NCI-H526 treated with DMSO at 0.1 percent for 48 hours (cell line): Measurements from ENCODE around the gene EIF3I.

Experiments used
- DNase-seq: peaks from one replicate; lab custom pipeline; 2025; lab: John Stamatoyannopoulos, UW

Gene EIF3I

DNA sequence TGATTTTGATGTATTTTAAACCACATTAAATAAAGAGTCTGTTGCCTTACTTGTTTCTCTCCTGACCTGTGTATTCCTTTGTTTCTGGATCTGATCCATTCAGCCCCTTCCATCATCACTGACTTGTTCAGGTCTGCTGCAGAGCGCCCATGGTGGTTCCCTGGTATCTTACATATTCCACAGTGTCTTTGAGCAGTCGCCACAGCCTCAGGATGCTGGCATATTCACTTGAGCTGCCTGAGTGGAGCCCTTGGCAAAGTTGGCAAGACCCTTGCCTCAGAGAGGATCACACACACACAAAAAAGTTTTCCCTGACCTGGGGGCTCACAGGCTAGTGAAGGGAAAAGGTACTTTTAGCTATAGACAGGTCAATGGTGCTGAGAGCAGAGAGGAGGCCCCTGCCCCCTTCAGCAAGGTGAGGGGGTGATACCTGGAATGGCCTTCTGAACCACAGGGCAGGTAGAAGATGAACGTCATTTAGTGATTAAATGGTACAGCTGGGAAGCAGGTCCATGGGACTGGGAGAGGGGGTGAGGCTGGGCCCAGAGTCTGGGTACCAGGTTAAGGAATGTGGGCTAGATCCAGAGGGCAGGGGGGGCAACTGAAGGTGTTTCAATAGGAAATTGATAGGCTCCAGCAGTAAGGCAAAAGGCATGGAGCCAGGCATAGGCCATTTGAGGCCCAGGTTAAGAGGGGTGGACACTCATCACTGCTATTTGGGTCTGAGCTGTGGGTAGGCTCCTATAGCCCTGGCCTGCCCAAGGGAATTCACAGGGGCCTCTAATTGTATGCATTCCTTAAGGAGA lies 23.8 kb upstream of the EIF3I start:
- DNase-seq: no peak

DNA sequence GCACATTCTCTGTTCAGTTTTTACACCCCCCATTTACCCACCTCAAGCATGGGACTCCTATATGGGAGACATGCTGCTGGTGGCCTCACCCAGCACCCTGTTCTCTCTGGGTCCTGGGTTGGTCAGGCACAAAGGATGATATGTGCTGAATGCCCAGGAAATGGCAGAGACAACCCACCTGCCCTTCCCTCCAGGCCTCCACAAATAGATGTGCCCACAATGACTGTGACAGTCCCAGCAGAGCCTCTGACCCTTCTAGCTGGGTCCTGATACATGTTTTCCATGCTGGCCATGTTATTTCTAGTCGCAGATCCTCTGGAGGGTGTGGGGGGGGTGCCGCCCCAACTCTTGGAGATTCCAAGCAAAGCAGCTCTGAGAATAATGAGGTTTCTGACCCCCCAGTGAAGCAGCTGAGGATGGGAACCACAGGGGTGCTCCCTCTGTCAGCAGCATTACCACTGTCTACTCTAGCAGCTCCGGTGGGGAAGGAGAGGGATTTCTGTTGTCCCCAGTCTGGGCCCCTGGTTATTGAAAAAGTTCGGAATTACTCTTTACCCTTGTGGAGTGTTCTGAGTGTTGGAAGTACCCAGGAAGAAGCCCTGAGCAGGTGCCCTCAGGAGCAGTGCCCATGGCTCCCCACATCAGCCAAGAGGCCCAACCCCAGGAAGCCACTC lies 23.0 kb upstream of the EIF3I start:
- DNase-seq: no peak

DNA sequence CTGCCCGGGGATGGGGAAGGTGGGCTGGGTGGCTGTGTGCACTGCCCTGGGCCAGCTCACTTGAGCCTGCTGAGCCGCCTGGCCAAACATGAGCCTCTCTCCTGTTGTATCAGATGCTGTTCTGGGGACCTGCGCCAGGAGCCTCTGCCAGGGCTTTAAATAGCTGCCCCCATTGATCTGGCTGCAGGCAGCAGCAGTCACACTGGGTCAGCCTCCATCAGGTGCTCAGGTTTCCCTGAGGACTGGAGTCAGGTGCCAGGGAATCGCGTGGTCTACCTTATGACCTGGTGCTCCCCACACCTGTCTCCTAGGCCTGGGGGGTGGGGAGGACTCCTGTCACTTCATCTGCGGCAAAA lies 22.5 kb upstream of the EIF3I start:
- no peak for DNase-seq

DNA sequence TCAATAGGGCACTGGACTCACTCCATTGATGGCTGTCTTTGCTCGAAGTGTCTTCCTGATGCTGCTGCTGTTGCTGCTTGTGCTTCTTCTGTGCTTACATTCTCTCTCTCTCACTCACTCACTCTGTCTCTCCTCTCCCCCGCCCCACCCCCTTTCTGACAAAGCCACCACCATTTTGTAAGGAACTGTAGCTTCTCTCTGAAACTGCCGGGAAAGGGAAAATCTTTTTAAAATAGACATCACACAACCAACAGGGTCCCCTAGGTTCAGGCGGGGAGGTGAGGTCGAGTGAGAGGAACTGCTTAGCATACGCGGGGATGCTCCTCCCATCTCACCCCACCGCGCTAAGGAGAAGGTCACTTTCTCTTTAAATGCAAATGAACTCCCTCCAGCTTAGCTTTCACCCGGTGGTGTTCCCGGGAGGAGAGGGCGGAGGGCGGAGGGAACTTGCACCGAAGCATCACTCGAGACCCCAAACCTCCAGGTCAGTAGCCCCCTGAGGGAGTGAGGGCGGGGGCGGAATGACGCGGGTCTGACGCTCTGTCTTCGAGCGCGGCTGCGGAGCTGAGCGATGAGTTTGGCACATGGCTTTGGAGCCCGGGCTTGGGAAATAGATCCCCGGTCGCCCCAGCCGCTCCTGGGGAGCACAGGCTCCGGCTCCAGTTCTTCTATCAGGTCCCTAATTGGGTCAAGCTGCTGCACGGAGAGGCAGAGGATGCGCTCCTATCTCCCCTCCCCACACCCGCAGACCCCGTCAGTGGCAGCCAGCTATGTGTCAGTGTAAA lies 21.8 kb upstream of the EIF3I start, which contains the start of gene CCDC28B:
TSS of gene CCDC28B (plus strand) at position 370 of the 785 bp plus-strand sequence. CDS start 1,341 bp downstream, outside the sequence.
- peak; percentile 40 for DNase-seq

DNA sequence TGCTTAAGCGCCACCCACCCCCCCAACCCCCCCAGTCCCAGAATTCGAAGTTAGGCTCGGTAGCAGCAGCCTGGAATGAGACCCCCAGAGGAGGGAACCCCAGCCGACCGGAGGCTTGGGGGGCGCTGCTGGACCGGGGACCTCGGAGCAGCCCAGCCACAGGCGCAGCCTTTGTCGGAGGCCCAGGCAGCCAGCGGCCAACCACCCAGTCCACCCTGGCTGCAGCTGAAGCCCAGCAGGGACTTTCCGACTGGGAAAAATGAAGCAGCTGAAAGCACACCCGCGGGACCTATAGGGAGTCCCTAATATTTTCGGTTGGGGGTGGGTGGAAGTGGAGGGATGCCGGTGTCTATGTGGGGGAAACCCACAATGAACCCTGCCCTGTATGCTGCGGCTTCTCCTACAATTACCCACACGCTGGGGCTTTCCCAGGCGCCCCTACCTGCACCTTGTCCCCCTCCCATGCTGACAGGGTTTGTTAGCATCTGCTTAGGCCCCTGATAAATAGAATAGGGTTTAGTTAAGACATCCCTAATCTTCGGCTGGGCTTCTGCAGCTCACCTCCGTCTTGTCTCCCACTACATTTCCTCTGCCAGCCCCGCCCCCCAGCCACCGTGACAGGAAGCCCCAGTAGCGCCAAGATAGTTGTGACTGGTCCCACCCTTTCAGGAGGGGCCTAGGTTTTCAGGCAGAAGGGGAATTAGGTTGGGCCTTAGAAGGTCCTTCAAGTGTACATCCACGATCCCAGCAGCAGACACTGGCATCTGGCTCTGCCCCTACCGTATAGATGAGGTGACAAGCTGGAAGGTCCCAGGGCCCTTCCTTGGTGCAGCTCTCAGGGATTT lies 21.0 kb upstream of the EIF3I start:
- DNase-seq: peak; percentile 29

DNA sequence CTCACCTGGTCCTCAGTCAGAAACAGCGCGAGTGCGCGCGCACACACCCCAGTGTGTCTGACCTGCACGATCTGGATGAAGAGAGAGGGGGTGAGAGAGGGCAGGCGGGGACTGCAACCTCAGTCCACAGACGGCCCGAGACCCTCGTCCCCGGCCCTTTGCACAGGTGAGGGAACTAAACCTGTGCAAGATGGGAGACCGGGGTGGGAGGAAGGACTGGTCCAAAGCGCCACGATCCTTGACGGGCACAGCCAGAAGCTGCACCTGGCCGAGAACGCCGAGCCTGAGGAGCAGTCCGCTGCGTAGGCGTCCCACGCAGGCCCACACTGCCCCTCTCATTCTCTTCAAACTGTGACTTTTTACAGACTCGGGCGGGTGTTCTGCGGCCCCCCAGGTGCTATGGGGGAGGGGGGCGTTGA lies 17.3 kb upstream of the EIF3I start:
- no peak for DNase-seq

DNA sequence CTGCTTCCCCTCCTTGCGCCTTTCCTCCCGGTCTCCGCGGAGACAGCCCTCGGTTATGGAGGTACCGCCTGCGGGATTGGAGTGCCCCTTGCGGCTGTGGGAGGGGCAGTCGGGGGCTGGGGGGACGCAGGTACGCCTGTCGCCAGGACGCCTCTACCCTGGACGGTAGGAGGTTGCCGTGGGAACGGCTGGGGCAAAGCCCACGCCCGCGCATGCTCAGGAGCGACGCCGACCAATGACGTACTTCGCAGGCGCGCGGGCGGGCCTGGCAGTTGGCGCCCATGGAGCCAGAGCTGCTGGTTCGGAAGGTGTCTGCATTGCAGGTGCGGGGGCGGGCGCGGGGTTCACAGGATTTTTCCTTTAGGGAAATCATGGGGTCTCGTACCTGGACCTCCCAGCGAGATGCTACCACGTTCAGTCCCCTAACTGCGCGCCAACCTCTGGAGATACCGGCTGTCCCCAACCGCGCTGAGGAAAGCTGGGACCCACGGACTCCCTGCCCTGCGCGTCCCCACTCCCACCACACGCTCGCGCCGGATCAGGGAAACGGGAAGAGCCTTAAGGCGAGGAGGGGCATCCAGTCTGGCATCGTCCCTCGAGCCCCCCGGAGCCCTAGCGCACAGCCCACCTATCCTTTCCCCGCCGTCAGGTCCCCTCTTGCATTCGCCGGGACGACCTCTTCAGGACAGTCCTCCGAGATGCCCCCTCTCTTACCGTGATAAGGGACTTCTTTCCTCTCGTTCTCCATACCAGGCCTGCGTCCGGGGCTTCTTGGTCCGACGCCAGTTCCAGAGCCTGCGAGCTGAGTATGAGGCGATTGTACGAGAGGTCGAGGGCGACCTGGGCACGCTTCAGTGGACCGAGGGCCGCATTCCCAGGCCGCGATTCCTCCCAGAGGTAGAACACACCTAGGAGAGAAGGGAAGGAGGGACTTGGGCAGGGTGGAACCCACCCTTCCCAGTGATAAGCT lies 16.5 kb upstream of the EIF3I start, which contains the start of gene IQCC:
TSS of gene IQCC (plus strand) at position 271 of the 970 bp plus-strand sequence. CDS start at position 282, 11 bp downstream.
- DNase-seq: peak; percentile 74

DNA sequence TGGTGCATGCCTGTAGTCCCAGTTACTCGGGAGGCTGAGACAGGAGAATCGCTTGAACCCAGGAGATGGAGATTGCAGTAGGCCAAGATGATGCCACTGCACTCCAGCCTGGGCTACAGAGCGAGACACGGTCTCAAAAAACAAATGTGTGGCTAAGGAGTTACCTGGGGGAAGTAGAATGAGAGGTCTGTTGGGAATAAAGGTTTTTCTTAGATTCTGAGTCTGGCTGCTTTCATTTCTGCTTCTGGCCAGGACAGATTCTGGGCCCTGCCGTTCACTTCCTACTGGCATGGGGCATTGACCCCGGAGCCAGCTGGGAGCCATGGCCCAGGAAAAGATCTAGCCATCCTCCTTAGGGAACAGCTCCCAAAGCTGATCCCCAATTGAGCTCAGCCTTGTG lies 13.7 kb upstream of the EIF3I start:
- DNase-seq: no peak

DNA sequence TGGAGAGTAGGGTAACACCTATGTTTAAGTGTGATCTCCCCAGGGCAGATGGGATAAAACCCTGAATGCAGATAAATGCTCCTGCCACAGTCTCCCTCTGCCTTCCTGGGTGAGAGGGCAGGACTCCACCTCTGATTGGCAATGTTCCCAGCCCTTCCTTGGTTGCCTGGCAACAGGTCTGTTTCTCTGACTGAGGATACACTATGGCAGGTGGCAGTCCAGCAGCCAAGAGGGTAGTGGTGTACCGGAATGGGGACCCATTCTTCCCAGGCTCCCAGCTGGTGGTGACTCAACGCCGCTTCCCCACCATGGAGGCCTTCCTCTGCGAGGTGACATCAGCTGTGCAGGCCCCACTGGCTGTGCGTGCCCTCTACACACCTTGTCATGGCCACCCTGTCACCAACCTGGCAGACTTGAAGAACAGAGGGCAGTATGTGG lies 13.3 kb upstream of the EIF3I start, which contains the start of gene DCDC2B:
TSS of gene DCDC2B (plus strand) at position 199 of the 438 bp plus-strand sequence. CDS start at position 204, 5 bp downstream.
- peak; percentile 14 for DNase-seq

DNA sequence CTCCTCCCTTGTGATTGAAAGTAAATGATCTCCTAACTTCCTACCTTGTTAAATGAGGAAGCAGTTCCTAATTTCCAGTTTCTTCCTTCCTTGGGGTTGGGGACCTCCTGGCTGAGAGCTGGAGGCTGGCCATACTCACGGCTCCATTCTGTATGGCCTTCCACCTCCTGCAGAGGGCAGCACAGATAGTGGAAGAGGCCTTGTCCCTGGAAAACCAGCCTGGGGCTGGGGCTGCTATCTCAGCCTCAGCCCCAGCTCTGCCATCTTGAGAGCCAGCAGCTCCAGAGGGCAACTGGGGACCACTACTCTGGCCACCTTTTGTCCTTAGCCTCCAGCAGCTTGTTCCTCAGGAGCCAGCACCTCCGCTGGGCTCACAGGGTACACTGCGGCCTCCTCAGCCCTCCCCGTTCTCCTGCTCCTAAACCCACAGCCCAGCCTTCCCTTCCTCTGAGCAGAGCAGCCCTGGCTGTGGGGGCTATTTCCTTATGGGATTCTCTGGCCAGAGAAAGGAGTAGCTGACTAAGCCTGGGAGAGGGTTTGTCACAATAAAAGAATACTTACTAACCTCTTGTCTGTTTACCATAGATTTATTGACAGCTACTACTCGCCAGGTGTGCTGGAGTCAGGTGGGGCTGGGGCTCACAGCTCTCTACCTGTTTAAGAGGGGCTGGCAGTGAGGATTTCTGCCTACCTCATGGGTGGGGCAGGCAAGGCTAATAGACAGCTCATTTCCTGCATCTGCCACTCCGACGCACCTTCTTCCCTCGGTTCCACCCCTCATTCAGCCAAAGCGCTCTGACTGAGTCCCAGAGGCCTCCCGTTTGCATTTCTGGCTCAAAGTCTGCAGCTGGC lies 6.4 kb upstream of the EIF3I start:
- DNase-seq: peak; percentile 13

DNA sequence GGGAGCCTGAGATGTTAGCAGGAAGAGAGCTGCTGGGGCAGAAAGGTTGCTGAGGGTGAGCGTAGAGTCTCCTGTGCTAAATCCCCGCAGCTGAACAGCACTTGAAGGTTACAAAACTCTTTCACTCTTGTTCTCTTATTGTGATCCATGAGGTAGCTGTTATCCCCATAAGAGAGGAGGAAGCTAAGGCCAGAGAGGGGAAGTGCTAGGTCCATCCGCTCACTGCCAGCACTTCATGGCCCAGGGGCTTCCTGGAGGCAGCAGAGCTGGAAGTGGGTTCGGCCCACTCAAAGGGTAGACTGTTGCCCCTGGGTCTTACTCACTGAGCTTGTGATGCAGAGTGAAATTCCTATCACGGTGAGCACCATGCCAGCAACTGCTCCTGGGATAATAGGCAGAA lies 5.6 kb upstream of the EIF3I start:
- no peak for DNase-seq

DNA sequence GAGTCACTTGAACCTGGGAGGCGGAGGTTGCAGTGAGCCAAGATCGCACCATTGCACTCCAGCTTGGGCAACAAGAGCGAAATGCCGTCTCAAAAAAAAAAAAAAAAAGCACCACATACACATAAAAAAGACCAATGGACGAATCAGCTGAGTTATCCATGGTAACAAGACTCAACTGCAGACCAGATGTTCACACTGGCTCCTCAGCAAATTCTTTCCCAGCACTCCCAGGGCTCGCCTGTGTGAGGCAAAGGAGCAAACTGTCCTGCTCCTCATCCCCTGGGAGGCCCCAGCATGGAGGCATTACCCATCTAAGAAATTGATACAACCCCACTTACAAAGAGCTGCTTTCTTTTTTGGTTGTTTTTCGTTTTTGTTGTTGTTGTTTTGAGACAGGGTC lies 3.2 kb upstream of the EIF3I start:
- no peak for DNase-seq

DNA sequence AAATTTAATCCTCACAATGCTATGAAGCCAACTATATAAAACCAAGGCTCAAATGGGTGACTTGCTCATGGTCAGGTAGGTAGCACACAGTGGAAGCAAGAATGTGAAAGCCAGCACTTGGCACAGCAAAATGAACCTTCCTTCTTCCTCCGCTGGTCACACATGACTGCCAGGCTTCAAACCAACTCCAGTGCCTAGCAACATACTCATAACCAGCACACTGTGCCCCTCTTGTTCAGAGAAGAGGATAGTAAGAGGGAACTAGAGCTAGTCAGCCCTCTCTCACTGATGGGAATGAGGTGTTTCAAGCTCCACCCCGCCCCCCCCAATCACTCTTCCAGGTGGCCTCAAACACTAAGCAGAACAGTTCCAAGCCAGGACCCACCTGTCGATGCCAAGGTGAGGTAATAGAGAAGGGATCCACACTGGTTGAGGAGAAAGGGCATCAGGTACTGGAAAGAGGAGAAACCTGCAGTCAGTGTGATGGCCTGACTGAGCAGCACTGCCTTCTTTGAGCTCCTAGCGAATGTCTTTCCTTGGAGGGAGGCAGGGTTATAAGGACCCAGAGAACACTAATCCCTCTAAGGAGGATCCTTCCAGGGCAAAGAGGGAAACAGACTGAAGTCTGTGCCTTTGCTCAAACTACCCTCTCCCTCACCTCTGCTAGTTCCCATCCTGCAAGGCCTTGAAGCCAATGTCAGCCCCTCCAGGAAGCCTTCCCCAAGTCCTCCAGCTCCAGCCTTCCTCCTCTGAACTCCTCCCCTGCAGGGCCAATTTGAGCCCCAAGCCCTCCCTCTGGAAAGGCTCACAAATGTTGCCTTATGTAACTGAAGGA lies 1.2 kb upstream of the EIF3I start:
- no peak for DNase-seq

DNA sequence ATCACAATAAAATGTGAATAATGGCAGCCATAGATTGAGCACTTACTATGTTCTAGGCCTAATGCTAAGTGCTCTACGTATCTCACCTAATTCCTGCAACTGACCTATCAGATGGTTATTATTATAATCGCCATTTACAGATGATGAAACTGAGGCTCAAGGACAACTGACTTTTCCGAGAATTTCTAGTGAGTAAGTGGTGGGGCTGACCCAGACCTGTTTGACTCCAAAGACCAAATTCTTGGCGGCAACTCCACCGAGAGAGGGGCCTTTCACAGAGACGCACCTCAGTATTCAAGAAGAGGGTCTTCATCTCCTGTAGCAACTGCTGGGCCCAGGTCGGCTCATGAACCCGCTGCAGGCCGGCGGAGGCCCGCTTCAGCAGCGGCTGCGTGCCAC lies 627 bp upstream of the EIF3I start:
- no peak for DNase-seq

DNA sequence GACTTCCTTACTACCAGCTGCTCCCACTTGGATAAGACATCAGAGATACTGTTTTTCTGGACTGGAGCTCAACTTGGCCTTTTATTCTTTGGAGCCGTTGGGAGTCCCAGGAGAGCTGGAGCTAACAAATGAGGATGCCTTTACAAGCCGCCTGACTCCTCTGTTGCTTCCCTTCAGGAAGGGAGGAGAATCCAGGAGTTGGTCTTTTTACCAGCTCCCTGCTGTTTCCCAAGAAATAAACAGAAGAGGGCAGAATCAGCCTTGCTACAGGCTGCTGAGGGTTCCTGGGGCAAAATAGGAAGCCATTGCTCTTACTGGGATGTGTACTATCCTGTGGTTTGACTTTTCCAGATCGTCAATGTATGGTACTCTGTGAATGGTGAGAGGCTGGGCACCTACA lies 1.5 kb downstream of the EIF3I start:
- no peak for DNase-seq

DNA sequence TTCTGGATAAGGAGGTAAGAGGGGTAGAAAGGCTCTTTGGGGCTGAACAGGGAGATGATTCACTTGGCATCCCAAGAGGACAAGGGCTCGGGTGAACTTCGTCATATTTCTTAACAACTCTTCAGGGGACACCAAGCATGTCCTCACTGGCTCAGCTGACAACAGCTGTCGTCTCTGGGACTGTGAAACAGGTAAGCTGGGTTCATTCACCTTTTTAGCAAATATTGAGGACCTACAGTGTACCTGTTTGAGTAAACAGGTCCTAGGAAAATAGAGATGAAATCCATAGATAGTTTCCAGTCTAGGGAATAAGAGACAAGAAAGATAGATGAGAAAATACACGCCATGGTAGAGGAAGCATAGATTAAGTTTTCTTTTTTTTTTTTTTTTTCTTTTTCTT lies 2.1 kb downstream of the EIF3I start:
- DNase-seq: no peak

DNA sequence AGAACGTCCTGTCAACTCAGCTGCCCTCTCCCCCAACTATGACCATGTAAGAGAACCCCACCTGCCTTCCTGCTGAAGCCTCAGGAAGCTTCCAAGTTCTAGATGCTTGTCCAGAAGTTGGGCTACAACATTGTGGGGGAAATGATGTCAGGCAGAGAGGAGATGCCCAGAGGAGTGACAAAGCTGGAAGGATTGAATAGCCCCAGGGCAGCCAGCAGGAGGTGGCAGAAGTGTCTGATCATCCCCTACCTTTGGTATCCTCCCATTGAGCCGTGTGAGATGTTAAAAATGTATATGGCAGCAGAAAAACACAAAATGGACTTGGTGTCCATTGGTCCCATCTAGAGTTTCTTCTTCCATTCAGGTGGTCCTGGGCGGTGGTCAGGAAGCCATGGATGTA lies 6.6 kb downstream of the EIF3I start:
- DNase-seq: no peak

DNA sequence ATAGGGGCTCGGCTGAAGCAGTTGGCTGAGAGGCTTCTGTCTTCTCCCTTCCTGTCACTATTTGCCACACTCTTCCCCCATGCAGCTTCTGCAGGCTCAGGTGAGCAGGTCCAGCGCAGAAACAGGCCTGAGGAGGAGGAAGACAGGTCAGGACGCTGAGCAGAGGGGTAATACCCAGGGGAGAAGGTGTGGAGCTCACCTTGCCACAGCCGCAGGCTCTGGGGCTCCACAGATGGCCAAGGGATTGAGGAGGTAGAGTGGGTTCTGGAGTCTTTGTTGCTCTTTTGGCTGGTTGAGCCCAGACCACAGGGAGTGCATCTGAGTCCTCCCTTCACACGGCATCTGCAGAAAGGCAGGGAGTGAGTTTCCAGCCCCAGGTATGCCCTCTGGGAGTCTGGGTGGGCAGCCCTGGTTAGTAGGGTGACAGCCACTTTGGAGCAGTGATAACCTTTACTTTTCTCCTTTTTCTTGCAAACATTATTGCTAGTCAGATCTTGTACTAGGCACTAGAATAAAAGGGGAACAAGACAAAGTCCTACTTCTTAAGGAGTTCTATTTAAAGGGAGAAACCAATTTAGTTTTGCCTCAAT lies 9.7 kb downstream of the EIF3I start:
- DNase-seq: no peak
